Astrocyte of the spinal cord (primary cell): ENCODE measurements around the gene CSNK2B.

Experiments used
- DNase-seq: peaks from one replicate; pipeline ENCODE4 v3.0.0; 2011; ENCODE audit warnings: low read depth, low spot score
- H3K4me3 ChIP-seq: 2 replicates; pipeline ENCODE4 v1.5.1; 2011; ENCODE audit warnings: low read depth, mild to moderate bottlenecking, low read length, moderate library complexity
- CTCF ChIP-seq: IDR thresholded peaks from 2 replicates; pipeline ENCODE4 v1.5.1; 2012; ENCODE audit warnings: low read depth, mild to moderate bottlenecking, low read length, inconsistent platforms
- in situ Hi-C: cut with HindIII; loops from 2 replicates; pipeline ENCODE4 v1.10.0; 2017; ENCODE audit warnings: low sequenced_read_pairs

The CSNK2B gene

GRCh38 chr6:31718265-31718664 is 52.4 kb downstream of the CSNK2B start:
- in situ Hi-C loops = no loop called here
- no peak for TF ChIP-seq CTCF

GRCh38 chr6:31719001-31719400 is 53.1 kb downstream of the CSNK2B start:
- no peak overlapping the region for H3K4me3 ChIP-seq
- in situ Hi-C loops = no loop called here
- no peak for TF ChIP-seq CTCF
- DNase-seq = no peak

More at GRCh38 chr6:31718265-31718664, 52.4 kb downstream of the CSNK2B start:
- H3K4me3 ChIP-seq = no peak overlapping the region
- DNase-seq = no peak
